ENCODE data around the gene DMAC2. TPM values are rescaled to one million over a fixed set of nuclear protein-coding genes. Genes with fewer than 3 reads are reported as not detected.

DMAC2 gene
- total RNA-seq, 1 donor from 2014 or later = 60.3 TPM

DNA sequence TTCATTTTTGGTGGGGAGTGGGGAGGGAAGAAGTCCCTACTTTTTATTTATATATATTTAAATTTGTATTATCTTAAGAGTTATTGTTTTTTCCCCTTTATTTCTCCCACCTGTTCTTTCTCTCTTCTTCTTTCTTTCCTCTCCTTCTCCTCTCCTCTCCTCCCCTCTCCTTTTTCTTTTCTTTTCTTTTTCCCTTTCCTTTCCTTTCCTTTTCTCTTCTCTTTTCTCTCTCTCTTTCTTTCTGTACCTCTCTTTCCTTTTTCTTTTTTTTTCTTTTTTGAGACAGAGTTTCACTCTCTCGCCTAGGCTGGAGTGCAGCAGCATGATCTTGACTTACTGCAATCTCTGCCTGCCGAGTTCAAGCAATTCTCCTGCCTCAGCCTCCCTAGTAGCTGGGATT lies 40.2 kb downstream of the DMAC2 start:
- Histone ChIP-seq H3K27ac (ENCODE audit: low read depth, low read length) (no peak overlapping the region), H3K4me2 (ENCODE audit: low read length) (no peak overlapping the region), H3K4me3 (ENCODE audit: insufficient read depth, low read depth, low read length) (no peak overlapping the region), H3K36me3 (ENCODE audit: insufficient read depth, low read length) (no peaks in the 10 kb centered on the region), H3K9ac (ENCODE audit: low read length) (no peak overlapping the region), H3K79me2 (ENCODE audit: insufficient read depth, low read length) (peaks cover 19% of the 10 kb centered on the region), H4K20me1 (ENCODE audit: insufficient read depth, low read length) (peaks cover 7% of the 10 kb centered on the region), H3K9me3 (ENCODE audit: insufficient read depth, low read depth, low read length) (no peaks in the 10 kb centered on the region), H3K4me1 (ENCODE audit: insufficient read depth, low read length) (peaks cover 15% of the 10 kb centered on the region), H2AFZ (ENCODE audit: low read depth, low read length) (no peak overlapping the region), H3K27me3 (ENCODE audit: insufficient read depth, low read length) (no peaks in the 10 kb centered on the region)
- DNase-seq (ENCODE audit: low read depth) = no peak
- Mint-ChIP-seq H3K9me3 (ENCODE audit: unreplicated experiment) (no peaks in the 10 kb centered on the region), H3K4me3 (ENCODE audit: unreplicated experiment) (peak overlapping the region; percentile 96), H3K27me3 (ENCODE audit: low read depth, unreplicated experiment) (no peaks in the 10 kb centered on the region), H3K36me3 (ENCODE audit: low read depth, unreplicated experiment) (peaks cover 4% of the 10 kb centered on the region), H3K4me1 (ENCODE audit: low read depth, unreplicated experiment) (peaks cover 14% of the 10 kb centered on the region), H3K27ac (ENCODE audit: unreplicated experiment) (no peak overlapping the region)
- TF ChIP-seq EZH2 (IDR thresholded peaks at IDR 0.05; ENCODE audit: insufficient read depth, low read length) = no peak
- TF ChIP-seq, protein P1, sequence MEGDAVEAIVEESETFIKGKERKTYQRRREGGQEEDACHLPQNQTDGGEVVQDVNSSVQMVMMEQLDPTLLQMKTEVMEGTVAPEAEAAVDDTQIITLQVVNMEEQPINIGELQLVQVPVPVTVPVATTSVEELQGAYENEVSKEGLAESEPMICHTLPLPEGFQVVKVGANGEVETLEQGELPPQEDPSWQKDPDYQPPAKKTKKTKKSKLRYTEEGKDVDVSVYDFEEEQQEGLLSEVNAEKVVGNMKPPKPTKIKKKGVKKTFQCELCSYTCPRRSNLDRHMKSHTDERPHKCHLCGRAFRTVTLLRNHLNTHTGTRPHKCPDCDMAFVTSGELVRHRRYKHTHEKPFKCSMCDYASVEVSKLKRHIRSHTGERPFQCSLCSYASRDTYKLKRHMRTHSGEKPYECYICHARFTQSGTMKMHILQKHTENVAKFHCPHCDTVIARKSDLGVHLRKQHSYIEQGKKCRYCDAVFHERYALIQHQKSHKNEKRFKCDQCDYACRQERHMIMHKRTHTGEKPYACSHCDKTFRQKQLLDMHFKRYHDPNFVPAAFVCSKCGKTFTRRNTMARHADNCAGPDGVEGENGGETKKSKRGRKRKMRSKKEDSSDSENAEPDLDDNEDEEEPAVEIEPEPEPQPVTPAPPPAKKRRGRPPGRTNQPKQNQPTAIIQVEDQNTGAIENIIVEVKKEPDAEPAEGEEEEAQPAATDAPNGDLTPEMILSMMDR (IDR thresholded peaks at IDR 0.05; ENCODE audit: insufficient read depth, low read depth, low read length) = no peak
- no peak for FAIRE-seq

GRCh38 chr19:41399091-41399490 lies 40.6 kb downstream of the DMAC2 start:
- peak overlapping the region; percentile 97 for H3K4me2 ChIP-seq (ENCODE audit: low read length)
- Mint-ChIP-seq H3K27me3 (ENCODE audit: low read depth, unreplicated experiment) (no peaks in the 10 kb centered on the region), H3K4me3 (ENCODE audit: unreplicated experiment) (peak overlapping the region; percentile 96), H3K9me3 (ENCODE audit: unreplicated experiment) (no peaks in the 10 kb centered on the region), H3K36me3 (ENCODE audit: low read depth, unreplicated experiment) (peaks cover 4% of the 10 kb centered on the region), H3K4me1 (ENCODE audit: low read depth, unreplicated experiment) (peaks cover 14% of the 10 kb centered on the region), H3K27ac (ENCODE audit: unreplicated experiment) (peak overlapping the region; percentile 100)
- no peak overlapping the region for H2AFZ ChIP-seq (ENCODE audit: low read depth, low read length)
- no peak for DNase-seq (ENCODE audit: low read depth)
- peak overlapping the region; percentile 99 for H3K9ac ChIP-seq (ENCODE audit: low read length)
- FAIRE-seq = no peak
- peaks cover 15% of the 10 kb centered on the region for H3K4me1 ChIP-seq (ENCODE audit: insufficient read depth, low read length)
- H3K79me2 ChIP-seq (ENCODE audit: insufficient read depth, low read length) = peaks cover 19% of the 10 kb centered on the region
- no peaks in the 10 kb centered on the region for H3K27me3 ChIP-seq (ENCODE audit: insufficient read depth, low read length)
- H4K20me1 ChIP-seq (ENCODE audit: insufficient read depth, low read length) = peaks cover 7% of the 10 kb centered on the region
- no peaks in the 10 kb centered on the region for H3K9me3 ChIP-seq (ENCODE audit: insufficient read depth, low read depth, low read length)
- TF ChIP-seq, protein P1 (IDR thresholded peaks at IDR 0.05; ENCODE audit: insufficient read depth, low read depth, low read length) = no peak
- no peak for TF ChIP-seq EZH2 (IDR thresholded peaks at IDR 0.05; ENCODE audit: insufficient read depth, low read length)
- no peak overlapping the region for H3K27ac ChIP-seq (ENCODE audit: low read depth, low read length)
- H3K4me3 ChIP-seq (ENCODE audit: insufficient read depth, low read depth, low read length) = no peak overlapping the region
- no peaks in the 10 kb centered on the region for H3K36me3 ChIP-seq (ENCODE audit: insufficient read depth, low read length)

GRCh38 chr19:41398598-41398997 lies 41.1 kb downstream of the DMAC2 start:
- H2AFZ ChIP-seq (ENCODE audit: low read depth, low read length) = no peak overlapping the region
- H3K27ac Mint-ChIP-seq (ENCODE audit: unreplicated experiment) = peak overlapping the region; percentile 100
- H3K27ac ChIP-seq (ENCODE audit: low read depth, low read length) = no peak overlapping the region
- H3K9me3 Mint-ChIP-seq (ENCODE audit: unreplicated experiment) = no peaks in the 10 kb centered on the region
- peak overlapping the region; percentile 99 for H3K9ac ChIP-seq (ENCODE audit: low read length)
- H3K79me2 ChIP-seq (ENCODE audit: insufficient read depth, low read length) = peaks cover 19% of the 10 kb centered on the region
- H3K36me3 Mint-ChIP-seq (ENCODE audit: low read depth, unreplicated experiment) = peaks cover 4% of the 10 kb centered on the region
- no peak for TF ChIP-seq EZH2 (IDR thresholded peaks at IDR 0.05; ENCODE audit: insufficient read depth, low read length)
- TF ChIP-seq, protein P1 (IDR thresholded peaks at IDR 0.05; ENCODE audit: insufficient read depth, low read depth, low read length) = no peak
- H3K36me3 ChIP-seq (ENCODE audit: insufficient read depth, low read length) = no peaks in the 10 kb centered on the region
- H3K27me3 Mint-ChIP-seq (ENCODE audit: low read depth, unreplicated experiment) = no peaks in the 10 kb centered on the region
- DNase-seq (ENCODE audit: low read depth) = no peak
- H3K27me3 ChIP-seq (ENCODE audit: insufficient read depth, low read length) = no peaks in the 10 kb centered on the region
- peaks cover 7% of the 10 kb centered on the region for H4K20me1 ChIP-seq (ENCODE audit: insufficient read depth, low read length)
- peak overlapping the region; percentile 96 for H3K4me3 Mint-ChIP-seq (ENCODE audit: unreplicated experiment)
- no peaks in the 10 kb centered on the region for H3K9me3 ChIP-seq (ENCODE audit: insufficient read depth, low read depth, low read length)
- no peak for FAIRE-seq
- H3K4me2 ChIP-seq (ENCODE audit: low read length) = peak overlapping the region; percentile 97
- H3K4me1 Mint-ChIP-seq (ENCODE audit: low read depth, unreplicated experiment) = peaks cover 14% of the 10 kb centered on the region
- H3K4me1 ChIP-seq (ENCODE audit: insufficient read depth, low read length) = peaks cover 15% of the 10 kb centered on the region
- H3K4me3 ChIP-seq (ENCODE audit: insufficient read depth, low read depth, low read length) = peak overlapping the region; percentile 98
